ENCODE measurements around the gene CLEC1A. TPM values are rescaled to one million over a fixed set of nuclear protein-coding genes. Genes with fewer than 3 reads are reported as not detected.

CLEC1A gene
- total RNA-seq, 1 donor from 2014 or later = not detected

DNA sequence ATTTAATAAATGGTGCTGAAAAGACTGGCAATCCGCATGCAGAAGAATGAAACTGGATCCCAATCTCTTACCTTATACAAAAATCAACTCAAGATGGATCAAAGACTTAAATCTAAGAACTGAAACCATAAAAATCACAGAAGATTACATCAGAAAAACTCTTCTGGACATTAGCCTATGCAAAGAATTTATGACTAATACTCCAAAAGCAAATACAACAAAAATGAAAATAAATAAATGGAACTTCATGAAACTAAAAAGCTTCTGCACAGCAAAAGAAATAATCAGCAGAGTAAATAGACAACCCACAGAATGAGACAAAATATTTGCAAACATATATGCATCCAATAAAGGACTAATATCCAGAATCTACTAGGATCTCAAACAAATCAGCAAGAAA, 14.3 kb upstream of the CLEC1A start:
- Histone ChIP-seq H3K36me3 (ENCODE audit: control insufficient read depth, insufficient read depth, low read length) (no peaks in the 10 kb centered on the region), H3K4me3 (ENCODE audit: low read depth, low read length) (no peak overlapping the region), H3K27me3 (ENCODE audit: control insufficient read depth, insufficient read depth, low read length) (no peaks in the 10 kb centered on the region)
- FAIRE-seq = no peak
- peak; percentile 20 for DNase-seq (ENCODE audit: low read depth)
- no peak for TF ChIP-seq CTCF (IDR thresholded peaks at IDR 0.05; ENCODE audit: insufficient read depth, low read length, severe bottlenecking)

DNA sequence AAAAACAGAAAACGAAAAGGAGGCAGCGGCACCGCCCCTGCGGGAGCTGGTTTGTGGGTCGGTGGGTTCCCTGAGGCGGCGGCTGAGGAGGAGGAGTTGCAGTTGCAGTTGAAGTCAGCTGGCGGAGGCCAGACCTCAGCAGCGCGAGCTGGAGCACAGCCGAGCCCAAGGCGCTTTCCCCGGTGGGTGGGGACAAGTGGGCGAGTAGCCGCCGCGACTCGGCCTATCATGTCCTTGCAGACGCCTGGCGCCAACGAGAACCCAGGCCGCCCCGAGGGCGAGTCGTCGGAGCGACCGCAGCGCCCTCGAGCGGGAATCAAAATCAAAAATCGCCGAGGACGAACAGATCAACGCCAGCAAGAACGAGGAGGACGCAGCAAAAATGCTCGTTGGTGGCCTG, 12.7 kb upstream of the CLEC1A start:
- H3K27me3 ChIP-seq (ENCODE audit: control insufficient read depth, insufficient read depth, low read length) = no peaks in the 10 kb centered on the region
- TF ChIP-seq CTCF (IDR thresholded peaks at IDR 0.05; ENCODE audit: insufficient read depth, low read length, severe bottlenecking) = no peak
- no peaks in the 10 kb centered on the region for H3K36me3 ChIP-seq (ENCODE audit: control insufficient read depth, insufficient read depth, low read length)
- no peak overlapping the region for H3K4me3 ChIP-seq (ENCODE audit: low read depth, low read length)
- FAIRE-seq (no peak), DNase-seq (ENCODE audit: low read depth) (no peak)

DNA sequence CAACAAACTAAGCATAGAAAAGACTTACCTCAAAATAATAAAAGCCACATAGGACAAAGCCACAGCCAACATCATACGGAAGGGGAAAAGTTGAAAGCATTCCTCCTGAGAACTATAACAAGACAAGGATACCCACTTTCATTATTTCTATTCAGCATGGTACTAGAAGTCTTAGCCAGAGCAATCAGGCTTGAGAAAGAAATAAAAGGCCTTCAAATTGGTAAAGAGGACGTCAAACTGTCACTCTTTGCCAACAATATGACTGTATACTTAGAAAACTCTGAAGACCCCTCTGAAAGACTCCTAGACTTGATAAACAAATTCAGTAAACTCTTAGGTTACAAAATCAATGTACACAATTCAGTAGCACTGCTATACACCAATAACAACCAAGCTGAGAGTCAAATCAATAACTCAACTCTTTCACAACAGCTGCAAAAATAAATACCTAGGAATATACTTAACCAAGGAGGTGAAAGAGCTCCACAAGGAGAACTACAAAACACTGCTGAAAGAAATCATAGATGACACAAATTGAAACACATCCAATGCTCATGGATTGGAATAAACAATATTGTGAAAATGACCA, 11.6 kb upstream of the CLEC1A start:
- Histone ChIP-seq H3K36me3 (ENCODE audit: control insufficient read depth, insufficient read depth, low read length) (no peaks in the 10 kb centered on the region), H3K27me3 (ENCODE audit: control insufficient read depth, insufficient read depth, low read length) (no peaks in the 10 kb centered on the region), H3K4me3 (ENCODE audit: low read depth, low read length) (no peak overlapping the region)
- TF ChIP-seq CTCF (IDR thresholded peaks at IDR 0.05; ENCODE audit: insufficient read depth, low read length, severe bottlenecking) = no peak
- DNase-seq (ENCODE audit: low read depth) = no peak
- no peak for FAIRE-seq

DNA sequence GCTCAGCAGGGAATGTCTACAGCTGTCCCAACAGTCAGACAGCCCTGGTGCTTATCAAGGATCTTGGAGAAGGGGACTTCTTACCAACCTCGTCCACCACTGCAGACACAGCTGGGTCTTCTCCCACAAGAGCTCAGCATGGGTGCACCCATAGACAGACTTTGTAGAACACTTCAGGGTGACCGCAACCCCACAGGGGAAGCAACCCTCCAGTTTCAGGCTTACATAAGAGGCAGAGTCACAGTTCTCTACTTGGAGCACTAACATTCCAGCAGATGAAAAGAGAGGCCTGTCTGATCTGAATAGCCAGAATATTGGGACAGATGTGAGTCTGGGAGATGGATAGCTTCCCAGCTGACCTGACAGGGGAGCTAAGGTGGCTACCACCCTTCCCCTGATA, 3.5 kb upstream of the CLEC1A start:
- FAIRE-seq = peak; percentile 88
- no peaks in the 10 kb centered on the region for H3K27me3 ChIP-seq (ENCODE audit: control insufficient read depth, insufficient read depth, low read length)
- H3K36me3 ChIP-seq (ENCODE audit: control insufficient read depth, insufficient read depth, low read length) = no peaks in the 10 kb centered on the region
- DNase-seq (ENCODE audit: low read depth) = no peak
- TF ChIP-seq CTCF (IDR thresholded peaks at IDR 0.05; ENCODE audit: insufficient read depth, low read length, severe bottlenecking) = no peak
- H3K4me3 ChIP-seq (ENCODE audit: low read depth, low read length) = no peak overlapping the region

DNA sequence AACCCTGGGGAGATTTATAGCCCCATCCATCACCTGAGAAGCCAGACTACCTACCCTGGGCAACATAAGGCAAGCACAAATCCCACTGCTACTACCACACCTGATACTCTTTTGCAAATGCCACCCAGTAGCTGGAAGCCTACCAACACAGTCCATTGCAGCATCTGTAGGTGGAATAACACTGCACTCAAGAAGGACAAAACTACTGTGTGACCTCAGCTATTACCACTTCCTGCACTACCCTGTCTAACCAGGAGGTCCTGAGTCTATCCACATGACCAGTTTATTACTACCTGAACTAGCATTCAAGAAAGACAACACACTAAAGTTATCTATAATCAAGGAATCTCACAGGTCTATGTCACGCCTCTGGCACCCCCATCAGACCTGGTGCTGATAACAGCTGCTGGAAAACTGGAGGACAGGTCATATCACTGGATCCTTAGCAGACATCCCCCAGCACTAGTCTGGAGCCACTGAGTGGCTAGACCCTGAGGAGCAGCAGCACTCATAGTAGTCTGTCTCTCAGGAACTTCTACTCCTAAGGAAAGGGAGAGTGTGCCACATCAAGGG, 2.9 kb upstream of the CLEC1A start:
- Histone ChIP-seq H3K36me3 (ENCODE audit: control insufficient read depth, insufficient read depth, low read length) (no peaks in the 10 kb centered on the region), H3K27me3 (ENCODE audit: control insufficient read depth, insufficient read depth, low read length) (no peaks in the 10 kb centered on the region), H3K4me3 (ENCODE audit: low read depth, low read length) (no peak overlapping the region)
- DNase-seq (ENCODE audit: low read depth) (no peak), FAIRE-seq (no peak)
- no peak for TF ChIP-seq CTCF (IDR thresholded peaks at IDR 0.05; ENCODE audit: insufficient read depth, low read length, severe bottlenecking)

All from bronchial epithelial cell (primary cell).